CD4-positive, alpha-beta T cell treated with Interleukin-1 beta for 1 hour (primary cell): ENCODE data around the gene WRAP53.

Experiments
- DNase-seq, 2 donors: peaks; one replicate each; pipeline ENCODE4 v3.0.0-alpha.2; 2020 to 2022

The WRAP53 gene

GRCh38 chr17:7710301-7710700 is 22.0 kb downstream of the WRAP53 start:
- peak in 1 of 2 donors; percentile 14 for DNase-seq

- DNase-seq: no peak
These were observed 22.9 kb downstream of the WRAP53 start for GRCh38 chr17:7711051-7711755.

- DNase-seq: no peak
These were observed 24.0 kb downstream of the WRAP53 start for GRCh38 chr17:7712111-7712771.

- no peak for DNase-seq
These were observed 25.5 kb downstream of the WRAP53 start for GRCh38 chr17:7713782-7714181.

- no peak for DNase-seq
These were observed 26.7 kb downstream of the WRAP53 start for GRCh38 chr17:7714721-7715594.

- DNase-seq: no peak
These were observed 27.9 kb downstream of the WRAP53 start for GRCh38 chr17:7715936-7716886.

- DNase-seq: peak in 1 of 2 donors; percentile 26
These were observed 28.9 kb downstream of the WRAP53 start, which contains the start of gene DNAH2 for GRCh38 chr17:7716901-7717755. Gene DNAH2 (plus strand): TSS chr17:7717744. CDS start chr17:7719735, 1,991 bp downstream.

- DNase-seq: no peak
These were observed 29.6 kb downstream of the WRAP53 start for GRCh38 chr17:7717756-7718350.

DNA sequence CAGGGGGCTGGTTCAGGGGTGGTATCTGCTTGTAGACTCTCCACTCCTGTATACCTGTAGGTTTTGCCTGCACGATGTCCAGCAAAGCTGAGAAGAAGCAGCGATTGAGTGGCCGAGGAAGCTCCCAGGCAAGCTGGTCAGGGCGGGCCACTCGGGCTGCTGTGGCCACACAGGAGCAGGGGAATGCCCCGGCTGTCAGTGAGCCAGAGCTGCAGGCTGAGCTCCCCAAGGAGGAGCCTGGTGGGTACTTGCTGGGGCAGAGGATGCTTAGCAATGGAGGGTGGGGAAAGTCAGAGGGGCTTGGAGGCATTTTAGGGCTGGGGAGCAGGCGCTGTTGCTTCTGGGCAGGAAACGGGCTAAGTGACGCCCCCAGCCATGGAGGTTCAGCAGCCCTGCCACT is 31.4 kb downstream of the WRAP53 start:
- DNase-seq: no peak

DNA sequence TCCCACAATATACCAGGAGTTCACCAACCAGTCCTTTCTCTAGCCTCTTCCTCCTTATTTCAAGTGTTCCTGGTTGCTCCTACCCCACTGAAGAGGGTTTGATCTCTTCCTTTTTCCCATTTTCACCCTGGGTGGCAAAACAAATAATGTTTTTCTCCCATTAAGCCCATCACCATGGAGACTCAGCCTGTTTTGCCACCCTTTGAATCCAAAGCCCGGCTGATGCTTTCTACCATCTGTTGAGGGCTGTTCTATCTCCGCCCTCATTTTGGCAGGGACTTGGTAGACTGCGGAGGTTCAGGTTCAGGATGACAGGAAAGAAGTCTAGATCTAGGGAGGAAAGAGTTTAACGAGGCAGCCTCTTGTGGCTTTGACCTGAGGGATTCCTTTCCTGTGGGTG is 31.8 kb downstream of the WRAP53 start:
- no peak for DNase-seq

DNA sequence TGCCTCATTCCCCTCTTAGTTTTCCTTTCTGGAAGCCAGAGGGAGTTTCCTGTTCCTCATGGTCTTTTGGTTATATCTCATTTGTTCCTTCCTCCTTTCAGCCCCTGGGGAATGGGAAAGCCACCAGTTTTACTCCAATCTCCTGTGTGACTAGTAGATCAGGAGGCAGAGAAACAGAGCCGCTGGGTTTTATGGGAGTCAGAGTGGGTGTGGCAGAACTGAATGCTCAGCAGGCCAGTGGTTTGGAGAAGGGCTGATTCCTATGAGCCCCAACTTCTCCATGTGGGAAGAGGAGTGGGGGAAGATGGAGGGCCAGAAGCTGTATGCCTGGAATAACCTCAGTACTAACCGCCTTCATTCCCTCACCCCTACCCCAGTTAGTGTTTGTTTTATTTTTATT is 33.3 kb downstream of the WRAP53 start:
- no peak for DNase-seq

DNA sequence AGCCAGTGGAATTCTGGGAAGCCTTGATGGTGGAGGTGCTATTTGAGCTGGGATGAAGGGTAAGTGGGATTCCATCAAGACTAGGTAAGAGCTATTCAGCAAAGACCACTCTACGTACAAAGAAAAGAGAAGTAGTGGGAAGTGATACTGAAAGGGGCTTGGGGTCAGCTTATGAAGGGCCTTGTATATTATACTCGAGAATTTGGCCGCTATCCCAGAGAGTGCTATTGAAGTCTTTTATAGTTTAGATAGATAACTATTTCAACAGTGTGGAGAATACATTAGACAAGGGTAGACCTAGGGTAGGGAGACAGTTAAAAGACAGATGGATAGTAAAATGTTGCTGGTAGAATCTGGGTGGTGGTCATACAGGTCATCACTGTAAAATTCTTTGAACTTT is 39.6 kb downstream of the WRAP53 start:
- DNase-seq: no peak

- no peak for DNase-seq
These were observed 41.5 kb downstream of the WRAP53 start for GRCh38 chr17:7729816-7730215.

- no peak for DNase-seq
These were observed 44.8 kb downstream of the WRAP53 start for GRCh38 chr17:7732981-7733539.

DNA sequence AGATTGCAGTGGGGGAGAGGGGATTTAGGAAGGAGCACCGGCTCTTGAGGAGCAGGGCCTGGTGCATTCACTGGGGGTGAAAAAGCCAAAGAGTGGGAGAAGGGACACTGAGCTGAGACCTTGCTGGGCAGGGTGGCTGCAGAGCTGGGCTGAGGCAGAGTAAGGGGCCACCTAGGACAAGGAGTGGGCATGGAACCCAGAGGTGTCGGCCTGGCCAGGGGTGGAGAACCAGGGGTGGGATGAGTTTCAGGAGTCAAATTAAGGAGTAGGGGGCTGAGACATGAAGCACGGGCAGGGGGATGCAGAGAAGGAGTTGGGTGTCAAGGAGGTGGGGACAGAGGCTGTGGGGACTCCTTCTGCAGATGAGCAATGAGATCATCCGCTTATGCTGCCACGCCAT is 49.3 kb downstream of the WRAP53 start:
- no peak for DNase-seq

DNA sequence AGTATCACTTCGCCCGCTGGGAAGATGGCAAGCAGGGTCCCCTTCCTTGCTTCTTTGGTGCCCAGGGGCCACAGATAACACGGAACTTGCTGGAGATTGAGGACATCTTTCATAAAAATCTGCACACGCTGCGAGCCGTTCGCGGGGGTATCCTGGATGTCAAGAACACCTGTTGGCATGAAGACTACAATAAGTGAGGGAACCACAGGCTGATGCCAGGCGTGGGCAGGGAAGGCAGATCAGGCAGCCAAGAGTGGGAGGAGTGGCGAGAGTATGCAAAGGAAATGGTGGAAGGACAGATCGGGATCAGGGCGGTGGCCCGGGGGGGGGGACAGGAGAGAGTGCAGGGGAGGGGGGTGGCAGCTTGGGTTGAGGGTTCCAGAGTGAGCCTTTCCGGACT is 51.5 kb downstream of the WRAP53 start:
- no peak for DNase-seq

- no peak for DNase-seq
These were observed 52.3 kb downstream of the WRAP53 start for GRCh38 chr17:7740481-7741001.

- no peak for DNase-seq
These were observed 54.5 kb downstream of the WRAP53 start for GRCh38 chr17:7742729-7743128.

DNA sequence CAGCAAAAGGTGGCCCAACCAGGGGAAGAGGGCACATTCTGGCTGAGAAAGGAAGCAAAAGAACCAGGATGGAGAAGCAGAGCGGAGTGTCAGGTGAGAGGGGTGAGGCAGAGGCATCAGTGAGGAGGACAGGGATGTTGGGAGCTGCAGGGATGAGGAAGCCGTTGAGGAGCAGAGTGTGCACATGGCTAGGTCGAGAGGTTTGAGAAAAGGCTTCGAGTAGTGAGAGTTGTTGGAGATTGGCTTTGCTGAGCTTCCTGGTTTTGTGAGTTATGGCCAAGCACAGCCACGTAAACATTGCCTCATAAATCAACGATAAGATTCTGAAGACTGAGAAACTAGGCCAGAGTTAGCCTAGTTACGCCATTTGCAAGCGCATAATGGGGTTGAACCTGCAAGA is 56.1 kb downstream of the WRAP53 start:
- no peak for DNase-seq

- DNase-seq: no peak
These were observed 57.6 kb downstream of the WRAP53 start for GRCh38 chr17:7745748-7746470.
